Kidney capillary endothelial cell (primary cell): ENCODE measurements around the gene KRTAP5-10.
"Not testable (repeated sequence)": the region's sequence is repeated elsewhere in the genome, so short reads cannot be mapped to it uniquely, and the experiment has no call there.

Source experiments
- DNase-seq: peaks from one replicate; pipeline ENCODE4 v3.0.0-alpha.2; 2018; ENCODE audit warnings: low spot score

KRTAP5-10 gene

DNA sequence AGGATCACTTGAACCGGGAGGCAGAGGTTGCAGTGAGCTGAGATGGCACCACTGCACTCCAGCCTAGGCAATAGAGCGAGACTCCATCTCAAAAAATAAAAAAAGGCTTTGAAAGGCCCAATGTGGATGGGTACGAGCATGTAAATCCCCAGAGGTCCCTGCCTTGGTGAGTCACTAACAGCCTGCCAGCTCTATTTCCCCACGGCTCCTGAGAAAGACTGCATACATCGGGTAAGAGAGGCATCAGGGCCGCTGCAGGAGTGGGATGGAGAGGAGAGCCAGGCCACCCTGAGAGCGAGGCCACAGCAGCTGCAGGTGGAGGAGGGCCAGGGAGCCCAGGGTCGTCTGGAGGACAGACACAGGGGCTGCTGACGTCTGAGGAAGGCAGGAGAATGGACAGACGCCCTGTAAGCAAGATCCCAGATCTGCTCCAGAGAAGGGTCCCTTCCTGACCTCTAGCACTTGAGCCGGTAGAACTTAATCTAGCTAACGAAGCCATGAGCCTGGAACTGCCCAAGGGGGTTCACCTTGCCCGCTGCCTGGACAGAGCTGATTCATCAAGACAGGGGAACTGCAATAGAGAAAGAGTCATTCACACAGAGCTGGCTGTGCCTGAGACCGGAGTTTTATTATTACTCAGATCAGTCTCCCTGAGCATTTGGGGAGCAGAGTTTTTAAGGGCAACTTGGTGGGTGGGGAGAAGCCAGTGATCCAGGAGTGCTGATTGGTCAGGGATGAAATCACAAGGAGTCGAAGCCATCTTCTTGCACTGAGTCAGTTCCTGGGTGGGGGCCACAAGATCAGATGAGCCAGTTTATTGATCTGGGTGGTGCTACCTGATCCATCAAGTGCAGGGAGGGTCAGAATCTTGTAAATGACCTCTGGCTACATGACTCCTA lies 22.2 kb upstream of the KRTAP5-10 start:
- DNase-seq: no peak

GRCh38 chr11:71543866-71544265 lies 21.5 kb upstream of the KRTAP5-10 start:
- no peak for DNase-seq

DNA sequence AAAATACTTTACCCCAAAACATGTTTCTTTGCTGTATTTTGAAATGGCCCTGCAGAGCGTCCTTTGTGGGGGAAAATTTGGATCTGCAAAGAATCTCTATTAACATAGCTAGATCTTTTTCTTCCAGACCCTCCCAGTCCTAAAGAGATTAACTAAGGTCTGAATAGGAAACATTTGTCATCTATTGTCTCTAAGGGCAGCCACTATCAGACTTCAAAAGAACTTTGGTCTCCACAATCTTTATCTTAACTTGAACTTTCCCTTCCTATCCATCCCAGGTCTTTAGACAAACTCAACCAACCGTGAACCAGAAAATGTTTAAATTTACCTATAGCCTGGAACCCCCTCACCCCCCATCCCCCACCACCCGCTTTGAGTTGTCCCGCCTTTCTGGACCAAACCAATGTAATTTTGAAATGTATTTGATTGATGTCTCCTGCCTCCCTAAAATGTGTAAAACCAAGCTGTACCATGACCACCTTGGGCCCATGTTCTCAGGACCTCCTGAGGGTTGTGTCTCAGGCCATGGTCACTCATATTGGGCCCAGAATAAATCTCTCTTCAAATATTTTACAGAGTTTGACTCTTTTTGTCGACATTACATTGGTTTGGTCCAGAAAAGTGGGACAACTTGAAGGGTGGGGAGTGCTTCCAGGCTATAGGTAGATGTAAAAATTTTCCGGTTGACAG lies 20.7 kb upstream of the KRTAP5-10 start:
- DNase-seq: no peak

GRCh38 chr11:71545405-71545966 lies 19.9 kb upstream of the KRTAP5-10 start:
- no peak for DNase-seq

DNA sequence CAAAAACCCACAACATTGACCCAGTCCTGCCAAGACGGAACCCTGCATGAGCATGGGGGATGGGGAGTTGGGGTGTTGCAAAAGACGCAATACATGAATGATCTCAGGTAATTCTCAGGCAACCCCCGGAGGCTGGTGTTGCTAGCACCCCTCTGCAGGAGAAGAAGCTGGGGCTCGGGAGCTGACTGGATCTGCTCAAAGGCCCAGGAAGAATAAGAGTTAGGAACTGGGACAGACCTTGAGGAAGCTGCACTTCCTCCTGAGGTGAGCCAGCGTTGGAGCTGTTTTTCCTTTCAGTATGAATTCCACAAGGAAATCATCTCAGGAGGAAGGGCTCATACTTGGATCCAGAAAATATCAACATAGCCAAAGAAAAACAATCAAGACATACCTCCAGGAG lies 17.2 kb upstream of the KRTAP5-10 start, which contains the start of gene KRTAP5-9:
KRTAP5-9 (plus strand) TSS at position 301 of the 400 bp plus-strand sequence. CDS start 238 bp downstream, outside the sequence.
- DNase-seq: no peak

- no peak for DNase-seq
Measured at GRCh38 chr11:71548716-71549151, 16.6 kb upstream of the KRTAP5-10 start.

DNA sequence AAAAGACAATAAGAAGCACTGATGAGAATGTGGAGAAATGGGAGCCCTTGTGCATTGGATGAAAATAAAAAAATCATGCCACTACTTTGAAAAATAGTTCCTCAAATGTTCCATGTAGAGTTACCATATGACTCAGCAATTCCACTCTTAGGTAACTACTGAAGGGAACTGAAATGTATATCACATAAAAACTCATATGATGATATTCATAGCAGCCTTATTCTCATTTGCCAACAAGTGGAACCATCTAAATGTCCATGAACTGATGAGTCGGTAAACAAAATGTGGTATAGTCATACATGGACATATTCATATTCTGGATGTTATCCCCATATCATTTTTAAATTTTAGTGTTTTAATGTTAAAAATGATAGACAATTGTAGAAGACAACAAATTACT lies 13.7 kb upstream of the KRTAP5-10 start:
- DNase-seq: no peak

DNA sequence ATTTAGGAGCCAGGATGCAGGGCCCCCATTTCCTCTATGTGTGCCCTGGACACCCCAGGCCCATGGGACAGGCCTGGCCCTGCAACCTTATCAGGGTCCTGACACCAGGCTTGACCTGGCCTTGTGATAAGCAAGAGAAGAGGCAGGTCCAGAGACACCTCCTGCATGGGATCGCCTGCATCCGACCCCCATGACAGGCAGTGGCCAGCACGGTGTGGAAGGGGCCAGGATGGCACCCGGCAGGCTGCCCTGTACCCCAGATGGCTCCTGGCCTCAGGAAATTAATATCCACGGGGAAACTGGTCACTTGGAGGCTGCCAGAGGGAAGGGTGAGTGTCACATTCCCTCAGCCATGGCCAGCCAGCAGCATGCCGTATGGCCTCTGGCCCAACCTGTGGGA lies 10.4 kb upstream of the KRTAP5-10 start:
- DNase-seq: no peak

- no peak for DNase-seq
Measured at GRCh38 chr11:71555508-71555907, 9.9 kb upstream of the KRTAP5-10 start.

GRCh38 chr11:71556018-71556417 lies 9.3 kb upstream of the KRTAP5-10 start:
- no peak for DNase-seq

GRCh38 chr11:71557257-71557656 lies 8.1 kb upstream of the KRTAP5-10 start:
- DNase-seq: no peak

DNA sequence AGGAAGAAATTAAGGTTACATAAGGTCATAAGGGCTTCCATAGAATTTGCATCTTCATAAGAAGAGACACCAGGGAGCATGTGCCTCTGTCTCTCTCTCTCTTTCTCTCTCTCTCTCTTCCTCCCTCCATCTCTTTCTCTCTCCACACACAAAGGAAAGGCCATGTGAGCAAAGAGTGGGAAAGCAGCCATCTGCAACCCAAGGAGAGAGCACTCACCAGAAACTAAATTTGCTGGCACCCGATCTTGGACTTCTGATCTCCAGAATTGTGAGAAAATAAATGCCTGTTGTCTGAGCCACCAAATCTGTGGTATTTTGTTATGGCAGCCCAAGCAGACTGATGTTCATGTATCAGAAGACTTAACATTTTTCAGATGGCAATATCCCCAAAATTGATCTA lies 6.4 kb upstream of the KRTAP5-10 start:
- no peak for DNase-seq

DNA sequence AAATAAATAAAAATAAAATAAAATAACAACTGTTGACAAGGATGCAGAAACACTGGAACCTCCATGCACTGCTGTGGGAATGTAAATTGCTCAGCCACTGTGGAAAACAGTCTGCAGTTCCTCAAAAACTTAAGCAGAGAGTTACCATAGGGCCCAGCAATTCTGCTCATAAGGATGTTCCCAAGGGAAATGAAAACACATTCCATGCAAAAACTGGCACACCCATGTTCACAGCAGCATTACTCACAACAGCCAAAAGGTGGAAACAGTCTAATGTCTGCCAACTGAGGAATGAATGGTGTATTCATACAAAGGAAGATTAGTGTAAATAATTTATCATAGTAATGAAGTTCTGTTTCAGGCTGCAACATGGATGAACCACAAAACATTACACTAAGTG lies 3.2 kb upstream of the KRTAP5-10 start:
- no peak for DNase-seq

- peak; percentile 44 for DNase-seq
Measured at GRCh38 chr11:71563406-71563805, 2.0 kb upstream of the KRTAP5-10 start.

DNA sequence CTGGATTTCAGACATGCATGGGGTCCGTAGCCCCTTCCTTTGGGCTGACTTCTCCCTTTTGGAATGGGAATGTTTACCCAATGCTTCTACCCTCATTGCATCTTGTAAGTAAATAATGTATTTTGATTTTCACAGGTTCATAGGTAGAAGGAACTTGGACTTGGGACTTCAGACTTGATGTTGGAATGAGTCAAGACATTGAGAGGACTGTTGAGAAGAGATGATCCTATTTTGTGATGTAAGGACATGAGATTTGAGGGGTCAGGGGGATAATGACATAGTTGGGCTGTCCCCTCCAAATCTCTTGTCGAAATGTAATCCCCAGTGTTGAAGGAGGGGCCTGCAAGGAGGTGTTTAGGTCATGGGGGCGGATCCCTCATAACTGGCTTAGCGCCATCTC lies 933 bp upstream of the KRTAP5-10 start:
- DNase-seq: no peak

GRCh38 chr11:71566081-71566620 lies 788 bp downstream of the KRTAP5-10 start:
- peak; percentile 36 for DNase-seq

GRCh38 chr11:71566626-71567599 lies 1.6 kb downstream of the KRTAP5-10 start:
- DNase-seq: peak; percentile 17

- not testable (repeated sequence) for DNase-seq
Measured at GRCh38 chr11:71567633-71568032, 2.3 kb downstream of the KRTAP5-10 start.

DNA sequence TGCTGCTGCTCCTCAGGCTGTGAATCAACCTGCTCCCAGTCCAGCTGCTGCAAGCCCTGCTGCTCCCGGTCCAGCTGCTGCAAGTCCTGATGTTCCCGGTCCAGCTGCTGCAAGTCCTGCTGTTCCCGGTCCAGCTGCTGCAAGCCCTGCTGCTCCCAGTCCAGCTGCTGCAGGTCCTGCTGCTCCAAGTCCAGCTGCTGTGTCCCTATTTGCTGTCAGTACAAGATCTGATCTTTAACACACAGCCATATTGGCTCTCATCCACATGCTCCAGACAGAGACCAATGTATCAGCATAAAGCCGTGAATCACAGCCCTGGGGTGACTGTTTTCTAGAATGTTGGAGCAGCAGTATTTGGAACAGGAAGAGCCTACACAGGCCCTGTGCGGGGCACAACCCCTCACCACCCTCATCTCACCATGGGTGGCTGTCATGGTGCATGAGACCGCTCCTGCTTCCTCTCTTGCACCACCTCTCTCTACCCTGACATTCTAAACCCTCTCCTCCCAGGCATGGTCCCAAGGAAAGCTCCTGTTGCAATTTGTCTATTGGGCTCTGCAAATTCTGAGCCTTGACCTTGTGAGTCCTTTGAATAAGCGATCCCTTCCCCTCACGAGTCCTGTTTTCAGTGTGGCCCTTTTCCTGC lies 3.5 kb downstream of the KRTAP5-10 start:
- no peak for DNase-seq

GRCh38 chr11:71571101-71571850 lies 5.9 kb downstream of the KRTAP5-10 start:
- DNase-seq: not testable (repeated sequence)
